B cell (primary cell): Measurements from ENCODE around the gene ASCC2. TPM values are rescaled to one million over a fixed set of nuclear protein-coding genes. Genes with fewer than 3 reads are reported as not detected.

Experiments
- ATAC-seq: fragments of 200-7000 bp; cut with Tn5 transposase; one replicate; pipeline ENCODE4 v1.10.0; 2021; ENCODE audit warnings: low read depth, mild to moderate bottlenecking, moderate number of reproducible peaks, moderate library complexity
- CTCF ChIA-PET: fragments of 350-600 bp; sonication (Branson Sonifier 250); formaldehyde crosslinking; loops from one replicate; lab custom pipeline; 2021; ENCODE audit warnings: antibody characterized with exemption, inconsistent platforms; lab: Charles Lee
- POLR2A ChIA-PET: fragments of 350-600 bp; sonication (Branson Sonifier 250); formaldehyde crosslinking; loops from one replicate; lab custom pipeline; 2021; ENCODE audit warnings: antibody characterized with exemption; lab: Charles Lee
- DNase-seq: peaks from one replicate; pipeline ENCODE4 v3.0.0; 2013
- H2AFZ ChIP-seq: 2 replicates; pipeline ENCODE4 v1.6.1; 2012; ENCODE audit warnings: mild to moderate bottlenecking, low read depth, low read length; ENCODE audit not compliant: insufficient read depth, poor library complexity, severe bottlenecking
- H3K27ac ChIP-seq, 2 donors: 1 replicate in 1 of 2; 2 replicates in 1 of 2; pipeline ENCODE4 v1.5.1; 2012 to 2013; ENCODE audit warnings: low read length in 2 of 2, mild to moderate bottlenecking in 2 of 2, moderate library complexity in 1 of 2
- H3K27me3 ChIP-seq, 4 experiments: fragments of 200-600 bp in 1 of 4; sonication (generic) in 1 of 4; replicated peaks in 1 of 4; 1 replicate in 2 of 4; 2 replicates in 2 of 4; pipeline versions ENCODE4 v1.6.1 to v1.7.0; 2013 to 2016; ENCODE audit warnings: low read length in 3 of 4, mild to moderate bottlenecking in 2 of 4, mixed read lengths in 1 of 4, moderate library complexity in 1 of 4; ENCODE audit not compliant: insufficient read depth in 4 of 4, control insufficient read depth in 3 of 4; ENCODE audit errors: control extremely low read depth in 1 of 4
- H3K36me3 ChIP-seq, 2 experiments: replicated peaks in 1 of 2; 1 replicate in 1 of 2; 2 replicates in 1 of 2; pipeline versions ENCODE4 v1.6.1 to v1.7.1; 2013; ENCODE audit warnings: low read length in 1 of 2; ENCODE audit not compliant: insufficient read depth in 2 of 2, control insufficient read depth in 1 of 2; ENCODE audit errors: control extremely low read depth in 1 of 2, extremely low read depth in 1 of 2
- H3K4me1 ChIP-seq, 2 donors: fragments of 200-600 bp in 1 of 2; sonication (generic) in 1 of 2; 1 replicate in 1 of 2; 2 replicates in 1 of 2; pipeline versions ENCODE4 v1.5.1 to v1.6.1; 2013 to 2017; ENCODE audit warnings: low read length in 2 of 2; ENCODE audit not compliant: control insufficient read depth in 2 of 2, insufficient read depth in 2 of 2
- H3K4me2 ChIP-seq: replicated peaks from 2 replicates; pipeline ENCODE3; 2012; ENCODE audit warnings: mild to moderate bottlenecking, low read depth, low read length; ENCODE audit not compliant: poor library complexity, severe bottlenecking
- H3K4me3 ChIP-seq, 5 experiments: fragments of 200-600 bp in 1 of 5; sonication (generic) in 1 of 5; 1 replicate in 3 of 5; 2 replicates in 2 of 5; pipeline versions ENCODE4 v1.5.1 to v1.7.0; 2011 to 2016; ENCODE audit warnings: low read length in 4 of 5, mild to moderate bottlenecking in 4 of 5, low read depth in 2 of 5, control low read depth in 1 of 5, moderate library complexity in 1 of 5; ENCODE audit not compliant: insufficient read depth in 1 of 5; ENCODE audit errors: control extremely low read depth in 1 of 5, extremely low read depth in 1 of 5
- H3K79me2 ChIP-seq: fragments of 200-600 bp; sonication (generic); one replicate; pipeline ENCODE4 v1.6.0; 2016; ENCODE audit warnings: low read length; ENCODE audit not compliant: control insufficient read depth, insufficient read depth
- H3K9ac ChIP-seq: fragments of 200-600 bp; sonication (generic); 2 replicates; pipeline ENCODE4 v1.6.1; 2017; ENCODE audit warnings: mild to moderate bottlenecking, low read length, moderate library complexity
- H3K9me3 ChIP-seq, 3 donors: one replicate each; pipeline versions ENCODE4 v1.6.1 to v1.7.1; 2013; ENCODE audit warnings: low read length in 2 of 3; ENCODE audit not compliant: control insufficient read depth in 2 of 3, insufficient read depth in 1 of 3; ENCODE audit errors: control extremely low read depth in 1 of 3
- H4K20me1 ChIP-seq: 2 replicates; pipeline ENCODE4 v1.6.0; 2012; ENCODE audit warnings: mild to moderate bottlenecking, low read length; ENCODE audit not compliant: insufficient read depth, control insufficient read depth, poor library complexity, severe bottlenecking
- H3K27ac Mint-ChIP-seq: one replicate; pipeline ENCODE4 v1.8.0; 2021; ENCODE audit warnings: mixed read lengths
- H3K27me3 Mint-ChIP-seq: one replicate; pipeline ENCODE4 v1.8.0; 2021; ENCODE audit warnings: mixed read lengths
- H3K4me1 Mint-ChIP-seq: one replicate; pipeline ENCODE4 v1.8.0; 2021; ENCODE audit warnings: mixed read lengths
- H3K4me3 Mint-ChIP-seq: one replicate; pipeline ENCODE4 v1.8.0; 2021; ENCODE audit warnings: mixed read lengths
- H3K9me3 Mint-ChIP-seq: one replicate; pipeline ENCODE4 v1.8.0; 2022; ENCODE audit warnings: mixed read lengths; ENCODE audit not compliant: insufficient read depth
- EZH2 ChIP-seq: IDR thresholded peaks from 2 replicates; pipeline ENCODE4 v1.6.1; 2012; ENCODE audit warnings: borderline replicate concordance, low read depth, mild to moderate bottlenecking, moderate library complexity, low read length; ENCODE audit not compliant: insufficient read depth, poor library complexity, severe bottlenecking
- WGBS: methylation state at CpG from one replicate; pipeline ENCODE4 v1.1.5; 2013; ENCODE audit warnings: missing lambda C conversion rate; ENCODE audit not compliant: insufficient coverage; 5-methylcytosine and 5-hydroxymethylcytosine counted together
- intact Hi-C: fragments of 100-400 bp; cut with micrococcal nuclease; formaldehyde crosslinking; loops from one replicate; pipeline ENCODE4 v1.10.0; 2022
- polyA plus RNA-seq: library from polyadenylated mRNA; depleted of rRNA; stranded (reverse); fragments of >200 nt; gene quantifications from 2 replicates; pipeline ENCODE4 v1.2.3, GENCODE V29; 2012
- total RNA-seq, 2 donors: library from RNA; stranded (reverse); fragments of 120-200 nt in 1 of 2; gene quantifications; 1 replicate in 1 of 2; 2 replicates in 1 of 2; pipeline versions ENCODE4 v1.2.3 to v1.2.4, GENCODE V29; 2013 to 2022
- TF ChIP-seq, protein P1 (sequence below): fragments of 200-600 bp; IDR thresholded peaks from one replicate; pipeline ENCODE4 v1.8.0; 2022; ENCODE audit warnings: antibody characterized with exemption, mild to moderate bottlenecking

ASCC2 gene
- total and polyA plus RNA-seq, 2 donors (not counting 1 experiment from before 2014, with no cell fraction given), result 81.1 to 84.0 TPM

- H3K9me3 ChIP-seq, result no peaks in the 10 kb centered on the region
- peak within 1 kb of the TSS; percentile 77 for H3K9ac ChIP-seq
- ChIA-PET POLR2A (interaction anchor here (0.7 kb wide), 1 partner anchor 71 kb away, joined by 3 read pairs; the partner anchor contains the start of gene ASCC2), CTCF (interaction anchor here (1.3 kb wide), 1 partner anchor 163 kb away, joined by 3 read pairs; no protein-coding TSS in a partner anchor)
- Mint-ChIP-seq H3K4me1 (peaks cover 36% of the 10 kb centered on the region), H3K27me3 (no peaks in the 10 kb centered on the region), H3K27ac (peak within 1 kb of the TSS; percentile 95), H3K9me3 (no peaks in the 10 kb centered on the region), H3K4me3 (peak within 1 kb of the TSS; percentile 99)
- peak within 1 kb of the TSS; percentile 73 to 99 (median 87) for H3K4me3 ChIP-seq
- peak; percentile 95 for DNase-seq
- WGBS, result 0% methylated on average over 31 of the region's 32 CpGs
- H3K27me3 ChIP-seq, result no peaks in the 10 kb centered on the region
- ATAC-seq, result peak; percentile 97
- peaks cover 17 to 20% of the 10 kb centered on the region in 2 donors for H3K4me1 ChIP-seq
- H3K27ac ChIP-seq, result peak within 1 kb of the TSS; percentile 46 to 80
- peak within 1 kb of the TSS; percentile 92 for H3K4me2 ChIP-seq
- H4K20me1 ChIP-seq, result no peaks in the 10 kb centered on the region
- intact Hi-C loops, result loop anchor here (5.0 to 10.0 kb wide), 4 partner anchors 379 to 882 kb away; partner anchors contain the start of genes AP1B1, EWSR1, RHBDD3 and ZNRF3
- peak within 1 kb of the TSS; percentile 89 for H2AFZ ChIP-seq
- TF ChIP-seq, protein P1, sequence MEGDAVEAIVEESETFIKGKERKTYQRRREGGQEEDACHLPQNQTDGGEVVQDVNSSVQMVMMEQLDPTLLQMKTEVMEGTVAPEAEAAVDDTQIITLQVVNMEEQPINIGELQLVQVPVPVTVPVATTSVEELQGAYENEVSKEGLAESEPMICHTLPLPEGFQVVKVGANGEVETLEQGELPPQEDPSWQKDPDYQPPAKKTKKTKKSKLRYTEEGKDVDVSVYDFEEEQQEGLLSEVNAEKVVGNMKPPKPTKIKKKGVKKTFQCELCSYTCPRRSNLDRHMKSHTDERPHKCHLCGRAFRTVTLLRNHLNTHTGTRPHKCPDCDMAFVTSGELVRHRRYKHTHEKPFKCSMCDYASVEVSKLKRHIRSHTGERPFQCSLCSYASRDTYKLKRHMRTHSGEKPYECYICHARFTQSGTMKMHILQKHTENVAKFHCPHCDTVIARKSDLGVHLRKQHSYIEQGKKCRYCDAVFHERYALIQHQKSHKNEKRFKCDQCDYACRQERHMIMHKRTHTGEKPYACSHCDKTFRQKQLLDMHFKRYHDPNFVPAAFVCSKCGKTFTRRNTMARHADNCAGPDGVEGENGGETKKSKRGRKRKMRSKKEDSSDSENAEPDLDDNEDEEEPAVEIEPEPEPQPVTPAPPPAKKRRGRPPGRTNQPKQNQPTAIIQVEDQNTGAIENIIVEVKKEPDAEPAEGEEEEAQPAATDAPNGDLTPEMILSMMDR, result no peak
- no peak for TF ChIP-seq EZH2
- H3K36me3 ChIP-seq, result peaks cover 2 to 16% of the 10 kb centered on the region in 2 experiments
- H3K79me2 ChIP-seq, result peaks cover 43% of the 10 kb centered on the region
Measured at GRCh38 chr22:29766632-29767170, 71.4 kb downstream of the ASCC2 start, which contains the start of gene ZMAT5. Gene ZMAT5, minus strand, starts transcription at chr22:29767007. Its CDS starts 18,463 bp downstream, at chr22:29748544.
